Neural progenitor cell (in vitro differentiated cells): Measurements from ENCODE around the gene KRT9. TPM values are rescaled to one million over a fixed set of nuclear protein-coding genes. Genes with fewer than 3 reads are reported as not detected.

Experiments
- DNase-seq: peaks from one replicate; pipeline ENCODE4 v3.0.0-alpha.2; 2016; ENCODE audit warnings: low spot score
- H2AFZ ChIP-seq: fragments of 200-600 bp; sonication (generic); replicated peaks from 2 replicates; pipeline ENCODE4 v1.6.1; 2016; ENCODE audit warnings: antibody characterized with exemption
- H3F3A ChIP-seq: fragments of 200-600 bp; sonication (generic); 2 replicates; pipeline ENCODE4 v1.6.1; 2016; ENCODE audit warnings: antibody characterized with exemption, low read depth
- H3K27ac ChIP-seq: fragments of 200-600 bp; sonication (generic); 2 replicates; pipeline ENCODE4 v1.5.1; 2016; ENCODE audit warnings: mild to moderate bottlenecking
- H3K27me3 ChIP-seq: fragments of 200-600 bp; sonication (generic); 2 replicates; pipeline ENCODE4 v1.6.1; 2016; ENCODE audit warnings: mild to moderate bottlenecking, moderate library complexity
- H3K36me3 ChIP-seq: fragments of 200-600 bp; sonication (generic); 2 replicates; pipeline ENCODE4 v1.5.1; 2016
- H3K4me1 ChIP-seq: fragments of 200-600 bp; sonication (generic); 2 replicates; pipeline ENCODE4 v1.6.1; 2016; ENCODE audit warnings: mixed run types
- H3K4me2 ChIP-seq: fragments of 200-600 bp; sonication (generic); 2 replicates; pipeline ENCODE4 v1.6.1; 2016
- H3K4me3 ChIP-seq: fragments of 200-600 bp; sonication (generic); 2 replicates; pipeline ENCODE4 v1.5.1; 2016
- H3K79me2 ChIP-seq: fragments of 200-600 bp; sonication (generic); 2 replicates; pipeline ENCODE4 v1.6.1; 2016; ENCODE audit warnings: low read depth
- H3K9ac ChIP-seq: fragments of 200-600 bp; sonication (generic); 2 replicates; pipeline ENCODE4 v1.6.1; 2016
- H3K9me3 ChIP-seq: fragments of 200-600 bp; sonication (generic); 2 replicates; pipeline ENCODE4 v1.5.1; 2016; ENCODE audit warnings: low read depth
- H4K20me1 ChIP-seq: fragments of 200-600 bp; sonication (generic); 2 replicates; pipeline ENCODE4 v1.6.1; 2016; ENCODE audit warnings: low read depth
- H3K27ac Mint-ChIP-seq: 3 replicates; pipeline ENCODE4 v1.8.0; 2021; ENCODE audit warnings: mixed read lengths
- H3K27me3 Mint-ChIP-seq: 2 replicates; pipeline ENCODE4 v1.8.0; 2022; ENCODE audit warnings: low read depth, mild to moderate bottlenecking, inconsistent platforms, moderate library complexity, mixed read lengths; ENCODE audit not compliant: insufficient read depth
- H3K36me3 Mint-ChIP-seq: 3 replicates; pipeline ENCODE4 v1.8.0; 2021; ENCODE audit warnings: mixed read lengths
- H3K4me1 Mint-ChIP-seq: 3 replicates; pipeline ENCODE4 v1.8.0; 2021; ENCODE audit warnings: mixed read lengths
- H3K4me3 Mint-ChIP-seq: 3 replicates; pipeline ENCODE4 v1.8.0; 2021; ENCODE audit warnings: mild to moderate bottlenecking, moderate library complexity, mixed read lengths
- H3K9me3 Mint-ChIP-seq: 3 replicates; pipeline ENCODE4 v1.8.0; 2020; ENCODE audit warnings: mixed read lengths
- EZH2 ChIP-seq: fragments of 200-600 bp; sonication (generic); IDR thresholded peaks from 2 replicates; pipeline ENCODE4 v1.6.1; 2017; ENCODE audit warnings: antibody characterized with exemption, mild to moderate bottlenecking, moderate library complexity
- EZH2phosphoT487 ChIP-seq: fragments of 200-600 bp; sonication (generic); IDR thresholded peaks from 2 replicates; pipeline ENCODE4 v1.6.1; 2017; ENCODE audit warnings: antibody characterized with exemption
- total RNA-seq: library from RNA; depleted of rRNA; stranded (reverse); fragments of >200 nt; gene quantifications from 2 replicates; pipeline ENCODE4 v1.2.3, GENCODE V29; 2015; ENCODE audit warnings: low replicate concordance
- TF ChIP-seq, protein P1 (sequence below): fragments of 200-600 bp; sonication (generic); IDR thresholded peaks from 2 replicates; pipeline ENCODE4 v1.5.1; 2017; ENCODE audit warnings: antibody characterized with exemption, mild to moderate bottlenecking

KRT9 gene
- total RNA-seq, 1 donor from 2014 or later, result not detected

DNA sequence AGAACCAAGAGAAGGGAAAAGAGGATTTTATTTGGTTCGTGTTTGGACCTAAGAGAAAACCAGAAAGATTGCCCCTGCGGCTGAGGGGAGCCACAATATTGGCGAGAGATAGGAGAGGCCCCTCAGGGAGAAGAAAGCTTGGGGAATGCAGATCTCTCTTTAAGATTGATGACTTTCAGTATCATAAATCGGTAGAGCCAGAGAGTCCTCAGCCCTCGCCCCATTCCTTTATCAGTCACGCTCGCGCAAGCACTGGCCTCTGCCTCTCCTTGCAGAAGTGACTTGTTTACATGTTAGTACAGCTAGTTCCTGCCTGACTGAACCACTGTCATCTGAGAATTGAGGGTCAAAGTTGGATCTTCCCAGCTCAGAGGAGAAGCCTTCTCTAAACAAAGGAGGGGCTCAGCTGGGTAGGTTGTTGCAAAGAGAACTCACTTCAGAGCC is 22.2 kb downstream of the KRT9 start:
- H3K9ac ChIP-seq, result no peak overlapping the region
- no peak overlapping the region for H2AFZ ChIP-seq
- H3K36me3 Mint-ChIP-seq, result no peaks in the 10 kb centered on the region

DNA sequence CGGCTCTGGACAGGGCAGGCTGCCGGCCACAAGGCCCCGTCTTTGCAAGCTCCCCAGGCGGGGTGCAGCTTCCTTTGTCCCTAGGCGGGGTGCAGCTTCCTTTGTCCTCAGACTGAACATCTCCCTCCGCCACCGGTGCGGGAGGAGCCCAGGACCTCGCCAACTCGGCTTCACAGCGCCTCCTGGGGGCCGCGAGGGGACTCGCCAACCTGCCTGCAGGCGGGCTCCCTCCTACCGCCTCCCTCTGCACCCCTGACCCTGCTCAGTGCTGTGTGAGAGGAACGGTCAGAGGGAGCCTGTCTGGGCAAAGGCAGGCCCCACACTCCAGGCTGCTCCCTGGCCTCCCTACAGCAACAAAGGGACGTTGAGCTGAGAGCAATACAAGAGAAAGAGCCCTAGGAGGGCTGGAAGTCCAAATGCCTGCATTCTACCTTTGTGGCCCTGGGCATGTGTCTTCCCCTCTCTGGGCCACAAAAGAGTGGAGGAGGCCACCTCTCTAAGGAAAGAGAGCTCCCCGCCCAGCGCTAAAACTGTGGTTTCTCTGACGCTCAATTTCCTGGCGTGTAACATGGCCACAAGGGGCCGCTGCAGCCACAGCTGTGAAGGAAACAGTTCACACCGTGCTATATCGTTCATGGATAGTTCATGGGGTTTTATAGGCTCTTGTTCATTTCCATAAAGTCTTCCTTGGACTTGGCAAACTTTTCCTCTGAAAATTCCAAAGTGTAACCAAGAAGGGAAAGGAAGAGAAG is 22.8 kb downstream of the KRT9 start:
- Histone ChIP-seq H3K79me2 (no peaks in the 10 kb centered on the region), H3K4me2 (peak overlapping the region; percentile 58), H3K9me3 (no peaks in the 10 kb centered on the region), H3K27me3 (no peaks in the 10 kb centered on the region), H3F3A (peaks cover 16% of the 10 kb centered on the region), H3K27ac (no peak overlapping the region), H3K4me3 (no peak overlapping the region), H3K36me3 (no peaks in the 10 kb centered on the region), H3K9ac (no peak overlapping the region), H4K20me1 (no peaks in the 10 kb centered on the region), H3K4me1 (peaks cover 16% of the 10 kb centered on the region), H2AFZ (peak overlapping the region; percentile 68)
- H3K36me3 Mint-ChIP-seq, result no peaks in the 10 kb centered on the region
- no peak overlapping the region for H3K4me3 Mint-ChIP-seq
- DNase-seq, result peak; percentile 95
- no peak for TF ChIP-seq EZH2
- TF ChIP-seq, protein P1, sequence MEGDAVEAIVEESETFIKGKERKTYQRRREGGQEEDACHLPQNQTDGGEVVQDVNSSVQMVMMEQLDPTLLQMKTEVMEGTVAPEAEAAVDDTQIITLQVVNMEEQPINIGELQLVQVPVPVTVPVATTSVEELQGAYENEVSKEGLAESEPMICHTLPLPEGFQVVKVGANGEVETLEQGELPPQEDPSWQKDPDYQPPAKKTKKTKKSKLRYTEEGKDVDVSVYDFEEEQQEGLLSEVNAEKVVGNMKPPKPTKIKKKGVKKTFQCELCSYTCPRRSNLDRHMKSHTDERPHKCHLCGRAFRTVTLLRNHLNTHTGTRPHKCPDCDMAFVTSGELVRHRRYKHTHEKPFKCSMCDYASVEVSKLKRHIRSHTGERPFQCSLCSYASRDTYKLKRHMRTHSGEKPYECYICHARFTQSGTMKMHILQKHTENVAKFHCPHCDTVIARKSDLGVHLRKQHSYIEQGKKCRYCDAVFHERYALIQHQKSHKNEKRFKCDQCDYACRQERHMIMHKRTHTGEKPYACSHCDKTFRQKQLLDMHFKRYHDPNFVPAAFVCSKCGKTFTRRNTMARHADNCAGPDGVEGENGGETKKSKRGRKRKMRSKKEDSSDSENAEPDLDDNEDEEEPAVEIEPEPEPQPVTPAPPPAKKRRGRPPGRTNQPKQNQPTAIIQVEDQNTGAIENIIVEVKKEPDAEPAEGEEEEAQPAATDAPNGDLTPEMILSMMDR, result peak; percentile 78
- H3K4me1 Mint-ChIP-seq, result peaks cover 29% of the 10 kb centered on the region
- peak overlapping the region; percentile 88 for H3K27ac Mint-ChIP-seq
- H3K9me3 Mint-ChIP-seq, result peaks cover 3% of the 10 kb centered on the region
- peaks cover 7% of the 10 kb centered on the region for H3K27me3 Mint-ChIP-seq

More for the DNA sequence above, 22.2 kb downstream of the KRT9 start:
- Histone ChIP-seq H4K20me1 (no peaks in the 10 kb centered on the region), H3K27ac (no peak overlapping the region), H3K4me1 (peaks cover 11% of the 10 kb centered on the region), H3K9me3 (no peaks in the 10 kb centered on the region), H3K79me2 (no peaks in the 10 kb centered on the region), H3K36me3 (no peaks in the 10 kb centered on the region), H3K4me2 (no peak overlapping the region), H3K27me3 (no peaks in the 10 kb centered on the region), H3F3A (peaks cover 10% of the 10 kb centered on the region), H3K4me3 (no peak overlapping the region)
- peaks cover 7% of the 10 kb centered on the region for H3K27me3 Mint-ChIP-seq
- H3K9me3 Mint-ChIP-seq, result peaks cover 3% of the 10 kb centered on the region
- H3K4me1 Mint-ChIP-seq, result peaks cover 27% of the 10 kb centered on the region
- no peak overlapping the region for H3K4me3 Mint-ChIP-seq
- no peak for DNase-seq
- peak overlapping the region; percentile 88 for H3K27ac Mint-ChIP-seq
- TF ChIP-seq EZH2 (no peak), EZH2phosphoT487 (no peak)
- TF ChIP-seq, protein P1, result no peak

DNA sequence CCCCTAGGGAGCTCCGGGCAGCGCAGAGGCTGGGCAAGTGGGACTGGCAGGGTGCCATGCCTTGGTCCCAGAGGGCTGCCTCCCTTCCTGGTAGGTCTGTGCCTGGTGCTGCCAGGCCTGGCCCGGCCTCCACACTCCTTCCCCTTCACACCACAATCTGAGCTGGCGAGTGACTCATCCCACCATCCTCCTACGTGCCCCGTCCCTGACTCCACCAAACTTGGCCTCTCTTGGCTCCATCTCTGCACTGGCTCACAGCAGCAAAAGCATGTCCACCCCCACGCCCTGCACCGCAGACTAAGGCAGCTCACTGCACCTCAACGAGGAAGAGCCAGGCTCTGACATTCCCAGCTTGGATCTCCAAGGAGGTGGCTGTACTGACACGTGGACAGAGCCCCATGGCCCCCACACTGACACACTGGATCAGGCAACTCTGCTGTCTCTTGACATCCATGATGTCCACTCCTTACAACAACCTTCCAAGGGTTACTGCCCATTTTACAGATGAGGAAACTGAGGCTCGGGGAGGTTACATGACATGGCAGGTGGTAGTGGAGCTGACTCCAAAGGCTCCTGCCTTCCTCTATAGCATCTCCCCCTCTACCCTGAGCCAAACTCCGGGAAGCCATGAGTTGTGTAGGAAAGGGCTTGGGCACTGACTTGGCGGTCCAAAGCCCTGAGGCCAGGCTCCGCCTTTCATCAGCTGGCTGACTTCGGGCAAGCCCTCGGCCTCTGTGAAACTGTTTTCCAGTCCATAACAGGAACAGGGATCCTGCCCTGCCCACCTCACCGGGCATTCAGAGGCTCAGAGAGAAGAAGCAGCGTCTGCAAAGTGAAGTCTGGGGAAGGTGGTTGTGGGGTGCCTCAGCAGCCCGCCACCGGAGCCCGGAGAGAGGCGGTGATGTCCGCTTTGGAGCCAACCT is 23.7 kb downstream of the KRT9 start:
- H3K4me3 ChIP-seq, result no peak overlapping the region
- H3K4me1 ChIP-seq, result peaks cover 16% of the 10 kb centered on the region
- H3K27ac Mint-ChIP-seq, result peak overlapping the region; percentile 76
- no peak for DNase-seq
- H3K27me3 ChIP-seq, result no peaks in the 10 kb centered on the region
- H3K36me3 Mint-ChIP-seq, result no peaks in the 10 kb centered on the region
- peaks cover 3% of the 10 kb centered on the region for H3K9me3 Mint-ChIP-seq
- H3F3A ChIP-seq, result peaks cover 16% of the 10 kb centered on the region
- TF ChIP-seq EZH2phosphoT487, result no peak
- TF ChIP-seq EZH2, result no peak
- TF ChIP-seq, protein P1, result no peak
- peak overlapping the region; percentile 68 for H2AFZ ChIP-seq
- H3K4me1 Mint-ChIP-seq, result peaks cover 29% of the 10 kb centered on the region
- H3K27ac ChIP-seq, result no peak overlapping the region
- H3K79me2 ChIP-seq, result no peaks in the 10 kb centered on the region
- H3K4me3 Mint-ChIP-seq, result peak overlapping the region; percentile 75
- H3K4me2 ChIP-seq, result peak overlapping the region; percentile 58
- no peaks in the 10 kb centered on the region for H3K9me3 ChIP-seq
- H3K27me3 Mint-ChIP-seq, result peaks cover 5% of the 10 kb centered on the region
- no peaks in the 10 kb centered on the region for H3K36me3 ChIP-seq
- H3K9ac ChIP-seq, result no peak overlapping the region
- no peaks in the 10 kb centered on the region for H4K20me1 ChIP-seq
